Suprapubic skin (tissue), 4 donors: Measurements from ENCODE around the gene REEP6.

Experiments
- CTCF ChIP-seq, 2 donors: fragments of 200-600 bp in 1 of 2; fragments of 450-650 bp in 1 of 2; sonication (generic) in 1 of 2; IDR thresholded peaks; one replicate each; pipeline ENCODE4 v1.5.1; 2016 to 2019; ENCODE audit warnings: antibody characterized with exemption in 2 of 2, mild to moderate bottlenecking in 1 of 2, moderate library complexity in 1 of 2
- EP300 ChIP-seq: sonication (generic); formaldehyde crosslinking; IDR thresholded peaks from one replicate; pipeline ENCODE4 v1.6.1; 2017; ENCODE audit warnings: antibody characterized with exemption
- POLR2A ChIP-seq, 2 donors: fragments of 450-650 bp; IDR thresholded peaks; one replicate each; pipeline ENCODE4 v1.6.1; 2017; ENCODE audit warnings: antibody characterized with exemption in 2 of 2, mild to moderate bottlenecking in 2 of 2, moderate library complexity in 2 of 2
- POLR2AphosphoS5 ChIP-seq, 3 donors: sonication (generic); formaldehyde crosslinking; IDR thresholded peaks; one replicate each; pipeline ENCODE4 v1.6.1; 2017; ENCODE audit warnings: antibody characterized with exemption in 3 of 3

GRCh38 chr19:1447944-1448343, 43.0 kb upstream of the REEP6 start:
- no peak for TF ChIP-seq CTCF (IDR thresholded peaks at IDR 0.05)
- TF ChIP-seq POLR2A (IDR thresholded peaks at IDR 0.05) = no peak
- no peak for TF ChIP-seq POLR2AphosphoS5 (IDR thresholded peaks at IDR 0.05)
- TF ChIP-seq EP300 = no peak
